HG03139 (cell line): ENCODE results near the gene MYH14.
"Not testable (repeated sequence)": the region's sequence is repeated elsewhere in the genome, so short reads cannot be mapped to it uniquely, and the experiment has no call there.

ENCODE experiments used
- ATAC-seq: cut with Tn5 transposase; IDR thresholded peaks from one replicate; pipeline ENCODE4 v1.9.1; 2021; ENCODE audit not compliant: unreplicated experiment

Gene MYH14

GRCh38 chr19:50315773-50316448, 112.5 kb downstream of the MYH14 start:
- no peak for ATAC-seq

GRCh38 chr19:50317115-50317514, 113.7 kb downstream of the MYH14 start:
- ATAC-seq, result no peak

- ATAC-seq, result no peak
Measured at GRCh38 chr19:50318438-50318837, 115.0 kb downstream of the MYH14 start.

GRCh38 chr19:50319156-50319555, 115.7 kb downstream of the MYH14 start:
- no peak for ATAC-seq

GRCh38 chr19:50320051-50320450, 116.6 kb downstream of the MYH14 start:
- ATAC-seq, result no peak

- no peak for ATAC-seq
Measured at GRCh38 chr19:50320596-50320995, 117.2 kb downstream of the MYH14 start.

GRCh38 chr19:50321831-50322230, 118.4 kb downstream of the MYH14 start:
- ATAC-seq, result no peak

GRCh38 chr19:50322234-50322633, 118.8 kb downstream of the MYH14 start:
- ATAC-seq, result no peak

GRCh38 chr19:50322931-50323781, 119.7 kb downstream of the MYH14 start:
- ATAC-seq, result no peak

GRCh38 chr19:50323782-50324133, 120.3 kb downstream of the MYH14 start:
- ATAC-seq, result no peak

GRCh38 chr19:50324331-50324730, 120.9 kb downstream of the MYH14 start:
- ATAC-seq, result no peak

GRCh38 chr19:50325310-50326100, 122.1 kb downstream of the MYH14 start:
- no peak for ATAC-seq

GRCh38 chr19:50326101-50326664, 122.8 kb downstream of the MYH14 start:
- no peak for ATAC-seq

GRCh38 chr19:50327013-50327412, 123.6 kb downstream of the MYH14 start:
- ATAC-seq, result no peak

- ATAC-seq, result no peak
Measured at GRCh38 chr19:50327461-50328223, 124.2 kb downstream of the MYH14 start.

- no peak for ATAC-seq
Measured at GRCh38 chr19:50328224-50328872, 124.9 kb downstream of the MYH14 start.

- ATAC-seq, result no peak
Measured at GRCh38 chr19:50328873-50329145, 125.4 kb downstream of the MYH14 start.

- ATAC-seq, result no peak
Measured at GRCh38 chr19:50329146-50329925, 125.9 kb downstream of the MYH14 start, which contains the start of gene KCNC3. Gene KCNC3 (minus strand): TSS chr19:50329377. CDS start chr19:50329082, 295 bp downstream.

GRCh38 chr19:50329926-50330294, 126.5 kb downstream of the MYH14 start:
- not testable (repeated sequence) for ATAC-seq
